ENCODE results near the gene SH2D3A.
A peak's percentile ranks its signal among the peaks of the same experiment; 100 is the strongest.
"Not testable (repeated sequence)": the region's sequence is repeated elsewhere in the genome, so short reads cannot be mapped to it uniquely, and the experiment has no call there.

The SH2D3A gene

DNA sequence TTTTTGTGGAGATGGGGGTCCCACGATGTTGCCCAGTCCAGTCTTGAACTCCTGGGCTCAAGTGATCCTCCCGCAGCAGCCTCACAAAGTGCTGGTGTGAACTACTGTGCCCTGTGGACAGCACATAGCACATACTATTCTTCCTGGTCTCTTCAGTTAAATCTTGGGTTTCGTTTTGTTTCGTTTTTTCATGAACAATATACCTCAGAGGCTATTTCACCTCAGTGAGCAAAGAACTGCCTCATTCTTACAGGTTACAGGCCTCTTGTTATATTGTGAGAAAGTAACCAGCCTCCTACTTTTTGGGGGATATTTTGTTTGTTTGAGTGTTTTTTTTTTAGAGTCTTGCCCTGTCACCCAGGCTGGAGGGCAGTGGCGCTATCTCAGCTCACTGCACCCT lies 45.5 kb downstream of the SH2D3A start:
- no peak for DNase-seq (ENCODE audit: low read depth)

DNA sequence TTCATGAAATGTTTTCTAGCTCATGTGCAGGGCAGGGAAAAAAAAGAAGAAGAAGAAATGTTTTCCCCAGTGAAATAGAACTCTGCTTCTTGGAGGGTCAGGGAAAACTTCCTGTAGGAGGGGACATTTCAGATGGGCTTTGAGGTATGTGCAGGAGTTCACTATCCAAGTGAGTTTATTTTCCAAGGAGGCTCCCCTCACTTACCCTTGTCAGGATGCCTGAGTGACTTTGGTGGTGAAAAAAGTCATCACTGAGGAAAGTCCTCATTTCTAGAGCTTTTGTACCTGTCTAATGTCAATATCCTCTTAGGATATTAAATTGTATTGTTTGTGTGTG lies 46.1 kb downstream of the SH2D3A start:
- no peak for DNase-seq (ENCODE audit: low read depth)

DNA sequence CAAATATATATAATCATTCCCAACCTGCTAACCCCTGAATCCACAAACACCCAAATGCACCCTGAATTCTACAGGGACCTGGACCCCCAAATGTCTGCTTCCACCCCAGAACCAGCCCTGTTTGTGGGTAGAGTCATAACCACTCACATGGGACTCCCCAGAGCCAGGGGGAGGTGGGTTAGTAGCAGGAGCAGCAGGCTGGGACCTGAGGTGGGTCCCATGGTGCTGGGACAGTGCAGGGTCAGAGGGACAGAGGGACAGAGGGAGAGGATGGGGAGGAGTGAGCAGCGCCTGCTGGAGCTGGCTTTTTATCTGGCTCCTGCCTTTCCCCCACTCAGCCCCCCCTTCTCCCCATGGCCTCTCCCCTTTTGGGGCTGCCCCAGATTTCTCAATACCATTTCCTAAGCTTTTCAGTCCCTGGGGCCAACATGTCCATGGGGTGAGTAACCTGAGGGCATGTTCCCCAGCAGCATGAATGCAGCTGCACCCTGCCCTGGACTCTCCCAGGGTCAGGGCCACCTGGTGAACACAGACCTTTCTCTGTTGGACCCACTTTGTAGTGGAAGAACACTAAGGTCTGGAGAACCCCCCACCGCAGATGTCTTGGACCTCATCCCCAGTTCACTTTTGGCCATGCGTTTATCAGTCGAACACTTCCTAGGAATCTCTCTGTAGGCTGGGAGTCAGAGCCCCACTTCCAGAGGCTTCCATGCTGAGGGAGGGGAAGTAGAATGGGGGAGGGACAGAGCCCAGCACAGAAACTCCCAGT lies 46.7 kb downstream of the SH2D3A start, which contains the start of gene C3:
Gene C3 (minus strand): TSS at position 282 of the 769 bp plus-strand sequence. CDS start 61 bp downstream, at position 221.
- peak; percentile 87 for DNase-seq (ENCODE audit: low read depth)

DNA sequence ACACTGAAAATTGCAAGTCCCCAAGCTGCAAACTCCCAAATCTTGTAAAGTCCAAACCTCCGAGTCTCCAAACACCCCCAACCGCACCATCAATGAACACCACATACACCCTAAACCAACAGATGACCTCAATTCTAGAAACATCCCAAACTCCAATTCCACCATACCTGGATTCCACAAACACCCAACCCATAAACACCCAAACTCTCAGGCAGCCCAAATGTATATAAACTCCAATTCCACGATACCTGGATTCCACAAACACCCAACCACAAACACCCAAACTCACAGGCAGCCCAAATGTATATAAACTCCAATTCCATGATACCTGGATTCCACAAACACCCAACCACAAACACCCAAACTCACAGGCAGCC lies 47.3 kb downstream of the SH2D3A start:
- DNase-seq (ENCODE audit: low read depth), result no peak

DNA sequence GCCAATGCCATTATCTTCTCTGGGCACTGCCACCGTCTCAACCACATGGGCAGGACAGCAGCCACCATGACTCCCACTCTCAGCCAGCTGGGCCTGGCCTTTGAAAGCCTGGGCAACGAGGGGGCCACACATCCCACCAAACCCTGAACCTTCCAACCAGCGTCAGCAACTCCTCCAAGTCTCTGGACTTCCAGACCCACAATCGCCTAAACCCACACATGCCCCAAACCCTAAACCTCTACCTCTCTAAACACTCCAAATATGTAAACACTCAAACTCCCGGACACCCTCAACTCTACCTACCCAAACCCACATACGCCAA lies 47.7 kb downstream of the SH2D3A start:
- DNase-seq (ENCODE audit: low read depth), result no peak

DNA sequence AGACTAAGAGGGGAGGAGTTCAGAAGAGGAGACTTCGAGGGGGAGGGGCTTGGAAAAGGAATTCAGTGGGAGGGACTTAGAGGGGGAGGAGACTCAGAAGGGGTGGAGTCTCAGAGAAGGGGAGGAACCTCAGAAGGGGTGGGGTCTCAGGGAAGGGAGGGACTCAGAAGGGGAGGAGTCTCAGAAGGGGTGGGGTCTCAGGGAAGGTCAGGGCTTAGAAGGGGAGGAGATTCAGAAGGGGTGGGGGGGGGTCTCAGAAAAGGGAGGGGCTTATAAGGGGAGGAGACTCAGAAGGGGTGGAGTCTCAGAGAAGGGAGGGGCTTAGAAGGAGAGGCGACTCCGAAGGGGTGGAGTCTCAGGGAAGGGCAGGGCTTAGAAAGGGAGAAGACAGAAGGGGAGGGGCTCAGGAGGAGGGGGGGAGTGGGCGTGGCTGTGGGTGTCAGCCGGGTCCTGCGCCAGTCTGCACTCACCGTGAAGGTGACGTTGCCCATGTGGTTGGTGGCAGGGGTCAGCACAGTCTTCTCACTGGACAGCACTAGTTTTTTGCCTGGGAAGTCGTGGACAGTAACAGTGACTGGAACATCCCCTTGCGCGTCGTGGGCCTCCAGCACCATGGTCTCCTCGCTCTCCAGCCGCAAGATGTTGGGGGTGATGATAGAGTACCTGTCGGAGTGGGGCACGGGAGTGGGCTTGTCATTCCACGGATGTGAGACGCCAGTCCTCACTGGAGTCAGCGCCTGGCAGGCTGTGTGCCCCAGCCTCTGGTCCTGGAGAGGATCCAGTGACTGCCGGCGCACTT lies 48.3 kb downstream of the SH2D3A start:
- no peak for DNase-seq (ENCODE audit: low read depth)

DNA sequence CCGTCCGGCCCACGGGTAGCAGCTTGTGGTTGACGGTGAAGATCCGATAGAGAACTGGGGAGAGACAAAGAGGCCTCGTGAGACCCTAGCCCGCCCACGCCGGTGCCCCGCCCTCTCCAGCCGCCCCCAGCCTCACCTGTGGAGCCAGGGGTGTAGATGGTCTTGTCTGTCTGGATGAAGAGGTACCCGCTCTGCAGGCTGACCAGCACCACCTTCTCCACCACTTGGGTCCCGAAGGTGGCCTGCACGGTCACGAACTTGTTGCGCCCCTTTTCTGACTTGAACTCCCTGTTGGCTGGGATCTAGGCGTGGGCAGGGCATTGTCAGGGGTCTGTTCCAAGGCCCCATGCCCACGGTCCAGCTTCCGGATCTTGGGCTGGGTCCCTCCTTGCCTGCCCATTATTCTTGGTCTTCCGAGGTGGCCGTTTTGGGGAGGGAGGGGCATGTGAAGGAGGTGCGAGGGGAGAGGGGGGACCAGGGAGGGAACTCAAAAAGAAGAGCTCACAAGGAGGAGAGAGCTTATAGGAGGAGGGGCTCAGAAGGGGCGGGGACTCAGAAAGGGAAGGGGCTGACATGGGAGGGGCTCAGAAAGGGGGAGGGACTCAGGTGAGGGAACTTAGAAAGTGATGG lies 49.0 kb downstream of the SH2D3A start:
- DNase-seq (ENCODE audit: low read depth), result no peak

DNA sequence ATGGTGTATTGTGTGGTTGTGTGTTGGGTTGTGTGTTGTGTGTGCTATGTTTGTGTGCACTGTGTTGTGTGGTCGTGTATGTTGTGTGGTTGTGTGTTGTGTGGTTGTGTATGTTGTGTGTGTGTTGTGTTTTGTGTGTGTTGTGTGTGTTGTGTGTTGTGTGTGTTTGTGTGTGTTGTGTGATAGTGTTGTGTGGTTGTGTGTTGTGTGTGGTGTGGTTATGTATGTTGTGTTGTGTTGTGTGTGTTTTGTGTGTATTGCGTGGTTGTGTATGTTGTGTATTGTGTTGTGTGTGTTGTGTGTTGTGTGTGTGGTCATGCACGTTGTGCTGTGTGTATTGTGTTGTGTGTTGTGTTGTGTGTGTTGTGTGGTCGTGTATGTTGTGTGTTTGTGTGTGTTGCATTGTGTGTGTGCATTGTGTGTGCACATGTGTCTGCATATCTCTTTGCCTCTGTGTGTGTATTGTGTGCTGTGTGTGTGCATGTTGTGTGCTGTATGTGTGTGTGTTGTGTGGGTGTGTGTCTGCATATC lies 49.7 kb downstream of the SH2D3A start:
- DNase-seq (ENCODE audit: low read depth), result no peak

DNA sequence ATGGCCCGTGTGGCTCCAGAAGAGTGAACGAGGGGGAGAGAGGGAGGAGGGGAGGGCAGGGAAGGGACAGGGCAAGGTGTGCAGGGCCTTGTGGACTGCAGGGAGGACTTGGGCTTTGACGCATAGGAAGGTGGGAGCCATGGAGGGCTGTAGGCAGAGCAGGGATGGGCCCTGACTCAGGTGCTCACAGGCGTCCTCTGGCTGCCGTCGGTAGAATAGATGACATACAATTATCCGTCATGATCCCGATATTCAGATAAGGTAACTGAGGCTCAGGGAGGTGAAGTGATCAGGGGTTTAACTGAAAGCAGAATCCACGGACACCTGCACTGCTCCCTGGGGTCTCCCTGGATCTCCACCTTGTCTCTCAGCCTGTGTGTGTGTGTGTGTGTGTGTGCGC lies 50.2 kb downstream of the SH2D3A start:
- no peak for DNase-seq (ENCODE audit: low read depth)

DNA sequence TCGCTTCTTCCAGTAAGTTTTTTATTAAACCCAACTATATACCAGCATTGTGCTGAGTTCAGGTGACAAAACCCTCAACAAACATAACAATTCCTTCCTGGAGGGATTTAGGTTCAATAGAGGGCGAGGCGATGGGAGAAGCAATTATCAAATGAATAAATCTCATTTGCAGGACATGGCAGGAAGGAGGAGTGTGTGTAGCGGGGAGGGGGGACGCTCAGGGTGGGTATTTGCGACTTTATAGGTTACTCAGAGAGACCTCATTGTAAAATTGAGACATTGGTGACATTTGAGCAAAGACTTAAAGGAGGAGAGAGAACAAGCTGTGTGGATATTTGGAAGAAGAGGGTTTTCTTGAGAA lies 50.6 kb downstream of the SH2D3A start:
- DNase-seq (ENCODE audit: low read depth), result no peak

DNA sequence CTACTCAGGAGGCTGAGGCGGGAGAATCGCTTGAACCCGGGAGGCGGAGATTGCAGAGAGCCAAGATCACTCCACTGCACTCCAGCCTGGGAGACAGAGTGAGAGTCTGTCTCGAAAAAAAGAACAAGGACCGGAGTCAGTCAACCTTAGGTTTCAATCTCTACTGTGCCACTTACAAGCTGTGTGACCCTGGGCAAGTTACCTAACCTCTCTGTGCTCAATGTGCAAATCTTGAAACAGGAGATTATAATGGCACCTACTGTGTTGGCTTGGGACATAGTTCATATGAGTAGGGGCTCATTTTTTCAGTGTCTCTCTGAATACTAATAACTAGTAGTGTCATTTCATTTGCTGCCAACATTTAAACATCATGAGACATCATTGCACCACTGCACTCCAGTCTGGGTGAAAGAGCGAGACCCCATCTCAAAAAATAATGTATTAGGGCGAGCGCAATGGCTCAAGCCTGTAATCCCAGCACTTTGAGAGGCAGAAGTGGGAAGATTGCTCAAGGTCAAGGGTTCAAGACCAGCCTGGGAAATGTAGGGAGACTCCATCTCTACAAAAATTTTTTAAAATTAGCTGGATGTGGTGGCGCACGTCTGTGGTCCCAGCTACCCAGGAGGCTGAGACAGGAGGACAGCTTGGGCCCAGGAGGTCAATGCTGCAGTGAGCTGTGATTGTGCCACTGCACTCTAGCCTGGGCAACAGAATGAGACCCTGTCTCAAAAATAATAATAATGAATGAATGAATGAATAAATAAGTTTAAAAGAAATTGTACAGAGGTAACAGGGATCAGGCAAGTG lies 52.3 kb downstream of the SH2D3A start:
- DNase-seq (ENCODE audit: low read depth), result no peak

DNA sequence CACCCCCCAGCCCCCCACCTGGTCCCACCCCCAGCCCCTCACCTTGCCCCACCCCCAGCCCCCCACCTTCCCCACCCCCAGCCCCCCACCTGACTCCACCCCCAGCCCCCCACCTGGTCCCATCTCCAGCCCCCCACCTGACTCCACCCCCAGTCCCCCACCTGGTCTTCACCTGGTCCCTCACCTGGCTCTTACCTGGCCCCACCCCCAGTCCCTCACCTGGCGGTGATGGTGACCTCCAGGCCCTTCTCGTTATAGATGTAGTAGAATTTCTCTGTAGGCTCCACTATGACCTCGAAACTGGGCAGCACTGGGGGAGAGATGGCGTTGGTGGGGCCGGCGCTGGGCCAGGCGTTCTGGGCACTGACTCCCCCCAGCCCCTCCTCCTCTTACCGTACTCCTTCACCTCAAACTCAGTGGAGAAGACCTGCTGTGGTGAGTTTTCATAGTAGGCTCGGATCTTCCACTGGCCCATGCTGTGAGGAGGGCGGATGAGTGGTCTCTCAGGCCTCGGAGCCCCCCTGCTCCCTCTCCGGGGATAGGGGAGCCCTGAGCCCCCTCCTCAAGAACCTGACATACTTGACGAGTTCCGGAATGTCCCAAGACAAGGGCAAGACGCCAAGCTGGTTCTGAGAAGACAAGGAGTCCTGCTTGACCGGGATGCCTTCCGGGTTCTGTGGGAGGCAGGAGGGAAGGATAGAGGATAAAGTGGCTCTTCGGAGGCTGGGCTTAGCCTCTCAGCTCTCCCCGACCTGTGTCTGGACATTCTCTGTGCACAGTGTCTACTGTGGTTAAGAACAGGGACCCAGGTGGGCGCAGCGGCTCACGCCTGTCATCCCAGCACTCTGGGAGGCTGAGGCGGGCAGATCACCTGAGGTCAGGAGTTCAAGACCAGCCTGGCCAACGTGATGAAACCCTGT lies 53.2 kb downstream of the SH2D3A start:
- DNase-seq (ENCODE audit: low read depth), result no peak

DNA sequence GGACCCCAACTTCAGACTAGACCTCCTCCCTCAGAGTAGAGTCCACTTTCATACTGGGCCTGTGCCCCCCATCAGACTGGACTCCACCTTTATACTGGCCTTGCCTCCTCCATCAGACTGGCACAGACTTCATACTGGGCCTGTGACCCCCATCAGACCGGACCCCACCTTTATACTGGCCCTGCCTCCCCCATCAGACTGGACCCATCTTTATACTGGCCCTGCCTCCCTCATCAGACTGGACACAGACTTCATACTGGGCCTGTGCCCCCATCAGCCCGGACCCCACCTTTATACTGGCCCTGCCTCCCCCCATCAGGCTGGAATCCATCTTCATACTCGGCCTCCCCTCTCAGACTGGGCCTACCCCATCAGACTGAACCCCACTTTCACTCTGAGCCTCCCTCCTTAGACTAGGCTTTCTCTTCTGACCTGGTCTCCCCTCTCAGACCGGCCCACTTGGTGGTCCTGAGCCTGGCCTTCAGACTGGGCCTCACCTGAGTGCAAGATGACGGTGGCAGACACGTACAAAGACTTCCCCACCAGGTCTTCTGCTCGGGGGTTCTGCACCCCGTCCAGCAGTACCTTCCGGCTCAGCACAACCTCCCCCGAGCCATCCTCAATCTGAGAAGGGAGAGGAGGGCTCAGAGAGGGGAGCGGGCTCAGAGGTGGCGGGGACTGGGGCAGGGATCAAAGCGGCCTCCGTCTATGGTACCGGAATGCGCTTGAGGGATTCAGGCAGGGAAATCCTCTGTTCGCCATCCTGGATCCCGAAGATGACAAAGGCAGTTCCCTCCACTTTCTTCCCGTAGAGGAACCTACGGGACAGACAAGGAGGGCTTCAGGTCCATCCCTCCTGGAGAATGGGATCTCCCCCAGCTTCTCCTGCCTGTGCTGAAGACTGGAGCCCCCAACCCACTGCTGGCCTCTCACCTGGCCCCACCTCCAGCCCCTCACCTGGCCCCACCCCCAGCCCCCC lies 54.3 kb downstream of the SH2D3A start:
- no peak for DNase-seq (ENCODE audit: low read depth)

DNA sequence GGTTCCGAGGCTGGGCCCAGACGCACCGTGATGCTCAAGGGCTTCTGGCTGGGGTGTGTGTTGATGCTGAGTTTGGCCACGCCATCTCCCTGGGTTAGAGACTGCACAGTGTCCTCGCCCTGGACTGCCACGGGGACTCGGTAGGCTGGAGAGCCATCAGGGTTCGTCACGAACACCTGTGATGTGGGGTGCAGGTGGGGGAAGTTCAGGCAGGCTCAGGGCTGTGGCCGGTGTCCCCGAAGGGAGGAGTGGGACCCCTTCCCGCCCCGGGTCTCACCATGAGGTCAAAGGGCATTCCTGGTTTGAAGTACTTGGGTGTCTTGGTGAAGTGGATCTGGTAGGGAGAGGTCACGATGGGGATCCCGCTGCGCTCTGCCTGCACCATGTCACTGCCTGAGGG lies 55.0 kb downstream of the SH2D3A start:
- DNase-seq (ENCODE audit: low read depth), result no peak

DNA sequence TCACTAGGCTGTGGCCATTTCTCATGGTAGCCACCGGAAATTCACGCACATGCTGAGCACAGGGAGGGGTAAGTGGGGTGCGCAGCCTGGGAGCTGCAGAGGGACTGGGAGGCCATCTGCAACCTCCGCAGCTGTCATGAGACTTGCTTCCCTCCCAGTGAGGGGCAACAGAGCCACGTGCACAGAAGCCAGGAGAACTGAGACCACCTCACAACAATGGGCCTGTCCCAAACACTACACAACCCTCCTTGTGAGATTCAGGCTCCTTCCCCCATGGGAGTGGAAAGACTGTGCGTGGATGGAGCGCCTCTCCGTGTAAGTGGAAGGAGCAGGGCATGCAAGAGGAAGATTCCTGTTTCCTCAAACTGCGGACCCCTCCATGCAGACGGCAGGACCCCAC lies 55.6 kb downstream of the SH2D3A start:
- DNase-seq (ENCODE audit: low read depth), result no peak

DNA sequence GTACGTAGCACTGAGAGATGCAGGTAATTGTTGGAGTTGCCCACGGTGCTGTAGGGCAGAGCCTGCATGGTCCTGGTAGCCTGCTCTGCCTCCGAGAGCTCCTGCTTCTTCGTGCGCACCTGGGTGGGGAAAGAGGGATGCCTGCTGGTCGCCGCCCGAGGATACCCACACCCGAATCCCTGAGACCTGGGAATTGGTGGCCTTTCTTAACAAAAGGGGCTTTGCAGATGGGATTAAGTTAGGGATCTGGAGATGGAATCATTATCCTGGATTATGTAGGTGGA lies 56.2 kb downstream of the SH2D3A start:
- no peak for DNase-seq (ENCODE audit: low read depth)

DNA sequence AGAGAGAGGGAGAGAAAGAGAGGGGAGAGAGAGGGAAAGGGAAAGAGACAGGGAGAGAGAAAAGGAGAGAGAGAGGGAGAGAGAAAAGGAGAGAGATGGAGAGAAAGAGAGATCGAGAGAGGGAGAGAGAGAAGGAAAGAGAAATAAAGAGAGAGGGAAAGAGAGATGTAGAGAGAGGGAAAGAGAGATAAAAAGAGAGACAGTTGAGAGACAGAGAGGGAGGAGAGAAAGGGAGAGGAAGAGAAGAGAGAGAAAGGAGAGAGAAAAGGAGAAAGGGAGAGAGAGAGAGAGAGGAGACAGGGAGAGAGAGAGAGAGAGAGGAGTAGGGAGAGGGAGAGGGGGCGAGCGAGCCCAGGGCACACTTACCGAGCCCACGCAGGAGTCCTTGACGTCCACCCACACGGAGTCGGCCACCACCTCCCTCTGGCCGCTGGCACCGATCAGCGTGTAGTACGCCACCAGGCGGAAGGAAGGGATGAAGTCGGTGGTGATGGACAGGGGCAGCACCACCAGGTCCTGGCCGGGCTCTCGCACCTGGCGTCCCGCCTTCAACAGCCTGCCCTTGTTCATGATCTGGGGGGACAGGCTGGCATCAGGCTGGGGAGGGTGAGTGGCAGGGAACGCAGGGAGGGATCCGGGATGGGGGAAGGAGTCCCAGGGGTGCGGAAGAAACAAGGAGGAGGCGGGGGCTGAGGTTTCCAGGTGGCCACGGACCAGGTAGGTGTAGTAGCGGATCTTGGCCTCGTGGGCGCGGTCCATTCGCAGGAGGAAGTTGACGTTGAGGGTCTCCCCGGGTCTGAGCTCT lies 56.8 kb downstream of the SH2D3A start:
- no peak for DNase-seq (ENCODE audit: low read depth)

DNA sequence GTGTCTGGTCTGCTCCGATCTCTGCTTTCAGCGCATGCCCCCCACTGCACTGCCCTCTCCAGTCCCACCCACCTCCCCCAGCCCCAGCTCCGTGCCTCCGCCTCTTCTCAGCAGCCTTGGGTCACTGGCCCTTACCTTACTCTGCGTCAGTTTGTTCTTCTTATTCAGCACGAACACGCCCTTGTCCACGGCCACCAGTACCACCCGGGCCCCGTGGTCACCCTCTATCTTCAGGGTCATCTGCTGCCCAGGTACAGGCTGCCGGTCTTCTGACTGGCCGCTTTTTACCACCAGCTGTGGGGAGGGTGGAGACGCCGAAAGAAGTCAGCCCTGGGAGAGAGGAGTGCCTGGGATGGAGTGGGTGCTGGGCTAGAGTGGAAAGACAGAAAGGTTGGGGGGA lies 57.7 kb downstream of the SH2D3A start:
- no peak for DNase-seq (ENCODE audit: low read depth)

DNA sequence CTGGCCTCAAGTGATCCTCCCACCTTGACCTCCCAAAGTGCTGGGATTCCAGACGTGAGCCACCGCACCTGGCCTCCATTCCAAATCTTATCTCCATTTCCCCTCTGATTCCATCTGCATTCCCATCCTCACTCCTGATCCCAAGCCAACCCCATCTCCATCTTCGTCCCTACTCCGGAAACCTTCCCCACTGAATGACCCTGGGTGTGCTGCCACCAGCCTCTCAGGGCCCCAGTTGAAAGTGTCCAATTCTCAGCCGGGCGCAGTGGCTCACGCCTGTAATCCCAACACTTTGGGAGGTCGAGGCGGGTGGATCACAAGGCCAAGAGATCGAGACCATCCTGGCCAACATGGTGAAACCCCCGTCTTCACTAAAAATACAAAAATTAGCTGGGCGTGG lies 58.3 kb downstream of the SH2D3A start:
- not testable (repeated sequence) for DNase-seq (ENCODE audit: low read depth)

Data from fibroblast of gingiva (primary cell).